ENCODE measurements around the gene MYO1H. TPM values are rescaled to one million over a fixed set of nuclear protein-coding genes. Genes with fewer than 3 reads are reported as not detected.
"Not testable (repeated sequence)": the region's sequence is repeated elsewhere in the genome, so short reads cannot be mapped to it uniquely, and the experiment has no call there.

The MYO1H gene
- total RNA-seq, 1 donor from 2014 or later = not detected

DNA sequence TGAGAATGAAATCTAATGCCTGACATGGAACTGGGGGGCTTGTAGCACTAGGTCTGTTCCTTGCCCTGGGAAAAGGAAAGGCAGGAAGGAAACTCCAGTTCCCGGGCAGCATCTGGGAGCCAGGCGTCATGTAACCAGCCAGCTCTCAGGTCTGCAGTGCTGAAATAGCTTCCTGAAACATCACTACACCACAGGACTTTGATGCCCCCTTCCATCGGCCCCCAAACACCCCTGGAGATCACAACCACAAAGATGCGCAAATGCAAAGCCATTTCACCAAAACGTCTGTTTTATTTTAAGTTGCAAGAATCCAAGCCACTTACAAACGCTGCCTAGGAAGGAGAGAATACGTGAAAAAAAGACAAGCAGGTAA is 88.5 kb downstream of the MYO1H start:
- TF ChIP-seq, protein P1, sequence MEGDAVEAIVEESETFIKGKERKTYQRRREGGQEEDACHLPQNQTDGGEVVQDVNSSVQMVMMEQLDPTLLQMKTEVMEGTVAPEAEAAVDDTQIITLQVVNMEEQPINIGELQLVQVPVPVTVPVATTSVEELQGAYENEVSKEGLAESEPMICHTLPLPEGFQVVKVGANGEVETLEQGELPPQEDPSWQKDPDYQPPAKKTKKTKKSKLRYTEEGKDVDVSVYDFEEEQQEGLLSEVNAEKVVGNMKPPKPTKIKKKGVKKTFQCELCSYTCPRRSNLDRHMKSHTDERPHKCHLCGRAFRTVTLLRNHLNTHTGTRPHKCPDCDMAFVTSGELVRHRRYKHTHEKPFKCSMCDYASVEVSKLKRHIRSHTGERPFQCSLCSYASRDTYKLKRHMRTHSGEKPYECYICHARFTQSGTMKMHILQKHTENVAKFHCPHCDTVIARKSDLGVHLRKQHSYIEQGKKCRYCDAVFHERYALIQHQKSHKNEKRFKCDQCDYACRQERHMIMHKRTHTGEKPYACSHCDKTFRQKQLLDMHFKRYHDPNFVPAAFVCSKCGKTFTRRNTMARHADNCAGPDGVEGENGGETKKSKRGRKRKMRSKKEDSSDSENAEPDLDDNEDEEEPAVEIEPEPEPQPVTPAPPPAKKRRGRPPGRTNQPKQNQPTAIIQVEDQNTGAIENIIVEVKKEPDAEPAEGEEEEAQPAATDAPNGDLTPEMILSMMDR (conservative IDR thresholded peaks at IDR 0.05) = no peak
- Mint-ChIP-seq H3K27ac (ENCODE audit: unreplicated experiment) (no peak overlapping the region), H3K36me3 (ENCODE audit: low read depth) (no peaks in the 10 kb centered on the region), H3K4me3 (no peak overlapping the region), H3K4me1 (peaks cover 17% of the 10 kb centered on the region), H3K9me3 (no peaks in the 10 kb centered on the region), H3K27me3 (ENCODE audit: low read depth) (no peaks in the 10 kb centered on the region)
- no peak for DNase-seq (ENCODE audit: low read depth, low spot score)

DNA sequence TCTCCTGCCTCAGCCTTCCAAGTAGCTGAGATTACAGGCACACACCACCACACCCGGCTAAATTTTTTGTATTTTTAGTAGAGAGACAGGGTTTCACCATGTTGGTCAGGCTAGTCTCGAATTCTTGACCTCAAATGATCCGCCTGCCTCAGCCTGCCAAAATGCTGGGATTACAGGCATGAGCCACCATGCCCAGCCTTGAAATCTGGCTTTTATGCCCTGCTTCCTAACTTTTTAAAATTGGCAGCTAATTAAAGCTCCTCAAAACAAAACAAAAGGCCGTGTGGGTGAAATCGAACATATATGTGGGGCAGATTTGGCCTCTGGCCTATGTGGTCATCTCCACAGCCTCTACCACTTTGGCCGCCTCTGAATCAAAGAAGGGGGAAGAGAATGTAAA is 91.5 kb downstream of the MYO1H start:
- H3K4me1 Mint-ChIP-seq = peaks cover 5% of the 10 kb centered on the region
- H3K9me3 Mint-ChIP-seq = no peaks in the 10 kb centered on the region
- TF ChIP-seq, protein P1 (conservative IDR thresholded peaks at IDR 0.05) = no peak
- H3K27ac Mint-ChIP-seq (ENCODE audit: unreplicated experiment) = no peak overlapping the region
- H3K36me3 Mint-ChIP-seq (ENCODE audit: low read depth) = no peaks in the 10 kb centered on the region
- H3K4me3 Mint-ChIP-seq = no peak overlapping the region
- H3K27me3 Mint-ChIP-seq (ENCODE audit: low read depth) = no peaks in the 10 kb centered on the region
- no peak for DNase-seq (ENCODE audit: low read depth, low spot score)

DNA sequence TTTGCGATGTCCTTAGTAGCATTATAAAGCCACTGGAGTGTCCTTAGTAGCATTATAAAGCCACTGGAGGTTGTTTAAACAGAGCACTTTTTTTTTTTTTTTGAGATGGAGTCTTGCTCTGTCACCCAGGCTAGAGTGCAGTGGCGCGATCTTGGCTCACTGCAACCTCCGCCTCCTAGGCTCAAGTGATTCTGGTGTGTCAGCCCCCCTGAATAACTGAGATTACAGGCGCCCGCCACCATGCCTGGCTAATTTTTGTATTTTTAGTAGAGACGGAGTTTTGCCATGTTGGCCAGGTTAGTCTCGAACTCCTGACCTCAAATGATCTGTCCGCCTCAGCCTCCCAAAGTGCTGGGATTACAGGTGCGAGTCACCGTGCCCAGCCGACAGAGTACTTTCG is 92.3 kb downstream of the MYO1H start:
- H3K4me3 Mint-ChIP-seq; DNase-seq (ENCODE audit: low read depth, low spot score); H3K36me3 Mint-ChIP-seq (ENCODE audit: low read depth); H3K27me3 Mint-ChIP-seq (ENCODE audit: low read depth); H3K9me3 Mint-ChIP-seq; H3K4me1 Mint-ChIP-seq; H3K27ac Mint-ChIP-seq (ENCODE audit: unreplicated experiment): not testable (repeated sequence)

DNA sequence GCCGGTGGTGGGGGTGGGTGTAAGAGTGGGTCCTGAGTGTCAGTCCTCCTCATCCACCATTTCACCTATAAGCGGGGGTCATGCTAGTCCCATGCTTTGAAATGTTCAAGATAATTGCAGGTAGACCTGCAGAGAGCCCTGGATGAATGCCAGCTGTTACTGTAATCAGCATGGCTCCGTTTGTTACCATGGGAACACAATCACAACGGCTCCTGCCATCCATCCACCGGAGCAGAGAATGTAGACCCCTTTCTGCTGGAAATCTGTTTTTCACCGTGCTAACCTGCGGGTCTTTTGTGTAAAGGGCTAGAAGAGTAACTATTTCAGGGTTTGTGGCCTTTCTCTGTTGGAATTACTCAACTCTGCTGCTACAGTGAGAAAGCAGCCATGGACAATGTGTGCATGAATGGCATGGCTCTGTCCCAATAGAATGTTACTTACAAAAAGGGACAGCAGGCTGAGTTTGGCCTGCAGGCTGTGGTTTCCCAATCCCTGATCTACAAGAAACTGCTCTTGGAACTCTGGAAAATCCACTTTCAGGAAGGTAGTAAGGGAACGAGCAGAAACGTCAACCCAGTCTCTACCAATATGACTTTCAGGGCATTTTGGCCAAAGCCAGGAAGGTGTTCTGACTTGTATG is 93.3 kb downstream of the MYO1H start:
- Mint-ChIP-seq H3K27ac (ENCODE audit: unreplicated experiment) (no peak overlapping the region), H3K4me1 (peaks cover 5% of the 10 kb centered on the region), H3K27me3 (ENCODE audit: low read depth) (no peaks in the 10 kb centered on the region), H3K36me3 (ENCODE audit: low read depth) (no peaks in the 10 kb centered on the region), H3K9me3 (no peaks in the 10 kb centered on the region), H3K4me3 (no peak overlapping the region)
- TF ChIP-seq, protein P1 (conservative IDR thresholded peaks at IDR 0.05) = no peak
- DNase-seq (ENCODE audit: low read depth, low spot score) = no peak

DNA sequence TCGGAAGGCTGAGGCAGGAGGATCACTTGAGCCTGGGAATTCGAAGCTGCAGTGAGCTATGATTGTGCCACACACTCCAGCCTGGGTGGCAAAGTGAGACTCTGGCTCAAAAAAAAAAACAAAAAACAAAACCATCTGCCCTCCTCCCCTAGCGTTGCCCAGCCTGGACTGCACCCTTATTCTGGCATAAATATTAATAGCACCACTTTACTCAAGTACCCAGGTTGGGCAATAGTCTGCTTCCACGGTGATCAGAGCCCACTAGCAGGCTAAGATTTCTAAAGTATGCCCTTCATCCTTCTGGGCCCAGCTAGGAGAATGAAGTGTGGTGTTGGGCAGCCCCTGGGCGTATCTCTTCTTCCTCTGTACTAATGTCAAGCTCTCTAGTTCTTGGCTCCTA is 96.1 kb downstream of the MYO1H start:
- no peak for DNase-seq (ENCODE audit: low read depth, low spot score)
- Mint-ChIP-seq H3K27ac (ENCODE audit: unreplicated experiment) (no peak overlapping the region), H3K9me3 (no peaks in the 10 kb centered on the region), H3K4me3 (no peak overlapping the region), H3K4me1 (peaks cover 5% of the 10 kb centered on the region), H3K36me3 (ENCODE audit: low read depth) (no peaks in the 10 kb centered on the region), H3K27me3 (ENCODE audit: low read depth) (no peaks in the 10 kb centered on the region)
- TF ChIP-seq, protein P1 (conservative IDR thresholded peaks at IDR 0.05) = no peak

DNA sequence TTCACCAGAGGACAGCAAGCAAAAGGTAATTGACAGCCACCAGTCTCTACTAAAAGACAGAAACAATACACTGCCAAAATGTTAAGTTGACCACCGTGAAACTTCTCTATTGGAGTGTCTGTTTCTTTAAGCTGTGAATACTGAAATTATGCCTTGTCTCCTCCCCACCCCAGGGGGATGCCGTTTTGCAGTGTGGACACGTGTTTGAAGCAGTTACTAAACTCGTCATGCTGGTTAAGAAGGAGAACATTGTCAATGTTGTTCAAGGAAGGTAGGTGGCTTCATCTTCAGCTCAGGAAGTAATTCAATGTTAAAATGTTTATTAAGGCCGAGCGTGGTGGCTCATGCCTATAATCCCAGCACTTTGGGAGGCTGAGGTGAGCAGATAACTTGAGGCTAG is 96.6 kb downstream of the MYO1H start:
- TF ChIP-seq, protein P1 (conservative IDR thresholded peaks at IDR 0.05) = no peak
- Mint-ChIP-seq H3K27ac (ENCODE audit: unreplicated experiment) (no peak overlapping the region), H3K36me3 (ENCODE audit: low read depth) (no peaks in the 10 kb centered on the region), H3K4me3 (no peak overlapping the region), H3K9me3 (no peaks in the 10 kb centered on the region), H3K27me3 (ENCODE audit: low read depth) (no peaks in the 10 kb centered on the region), H3K4me1 (peaks cover 5% of the 10 kb centered on the region)
- no peak for DNase-seq (ENCODE audit: low read depth, low spot score)
